Measurements from ENCODE around the gene NAV2. TPM values are rescaled to one million over a fixed set of nuclear protein-coding genes. Genes with fewer than 3 reads are reported as not detected.

NAV2 gene
- total RNA-seq, 1 experiment from 2014 or later: 46.3 TPM

DNA sequence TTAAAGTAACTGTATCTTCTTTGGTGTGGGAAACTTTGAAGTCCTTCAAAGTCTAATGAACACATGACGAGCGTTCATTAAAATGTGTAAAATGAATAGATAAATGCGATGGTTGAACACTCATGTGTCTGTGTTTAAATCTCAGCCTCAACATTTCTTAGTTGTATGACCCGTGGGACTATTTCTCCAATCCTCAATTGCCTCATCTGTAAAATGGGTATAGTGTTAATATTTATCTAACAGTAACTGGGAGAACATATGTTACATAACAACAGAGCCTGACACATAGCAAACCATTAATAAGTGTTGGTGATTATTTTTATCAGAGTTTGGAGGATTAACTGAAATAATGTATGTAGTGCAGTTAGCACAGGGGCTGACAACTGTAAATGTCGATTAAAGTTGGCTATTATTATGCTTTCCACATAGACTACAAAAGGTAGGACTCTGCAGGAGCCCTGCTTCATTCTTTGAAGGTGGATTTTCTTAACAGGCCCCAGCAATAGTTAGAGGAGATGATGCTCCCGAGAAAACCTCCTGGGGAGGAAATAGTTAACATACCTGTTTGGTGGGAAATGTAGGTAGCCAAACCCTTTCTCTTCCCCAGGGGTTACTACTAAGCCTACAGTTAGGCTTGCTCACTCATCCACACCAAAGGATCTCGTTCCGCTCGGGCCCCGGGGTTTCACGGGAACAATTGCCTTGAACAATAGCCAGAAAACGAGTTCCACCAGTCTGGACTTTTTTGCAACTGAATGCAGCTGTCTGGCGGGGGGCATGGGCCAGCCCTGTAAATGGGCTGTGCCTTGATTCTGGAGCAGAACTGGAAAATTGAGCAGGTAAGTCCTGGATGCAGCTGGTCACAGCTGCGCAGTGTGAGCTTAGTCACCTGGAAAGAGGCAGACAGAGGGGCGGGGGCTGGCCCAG lies 314.3 kb downstream of the NAV2 start:
- no peak overlapping the region for H2AK5ac ChIP-seq (ENCODE audit: insufficient read length, low read length)
- H4K91ac ChIP-seq (ENCODE audit: insufficient read length, low read depth, low read length): no peak overlapping the region
- H2BK15ac ChIP-seq (ENCODE audit: low read depth, low read length): no peak overlapping the region
- H4K5ac ChIP-seq (ENCODE audit: insufficient read length, low read depth, low read length): no peak overlapping the region
- no peak for TF ChIP-seq CTCF (conservative IDR thresholded peaks at IDR 0.05)
- H3K56ac ChIP-seq (ENCODE audit: insufficient read length, low read depth, low read length): no peak overlapping the region
- no peak overlapping the region for H3T11ph ChIP-seq (ENCODE audit: low read length)
- peaks cover 76 to 77% of the 10 kb centered on the region in 2 experiments for H3K4me1 Mint-ChIP-seq
- no peak overlapping the region for H2BK5ac ChIP-seq (ENCODE audit: insufficient read length, low read length)
- no peak overlapping the region for H2BK12ac ChIP-seq (ENCODE audit: insufficient read length, low read depth, low read length)
- no peaks in the 10 kb centered on the region for H3K27me3 ChIP-seq (ENCODE audit: insufficient read depth, low read length)
- no peak overlapping the region for H3K18ac ChIP-seq (ENCODE audit: insufficient read length, low read depth, low read length)
- no peak overlapping the region for H2BK20ac ChIP-seq (ENCODE audit: low read depth, low read length, poor library complexity, severe bottlenecking)
- no peak overlapping the region for H2BK120ac ChIP-seq (ENCODE audit: low read depth, low read length, poor library complexity, severe bottlenecking)
- H2AFZ ChIP-seq (ENCODE audit: low read length): no peak overlapping the region
- H3K27ac Mint-ChIP-seq: peak overlapping the region; percentile 35 to 96 (median 95); a peak in 6 of 7 replicates
- no peaks in the 10 kb centered on the region; a peak in 1 of 5 replicates for H3K9me3 Mint-ChIP-seq
- peak overlapping the region; percentile 26 for H3K4me2 ChIP-seq (ENCODE audit: insufficient read depth, insufficient read length, low read length)
- peaks cover 11% of the 10 kb centered on the region; the same call in 1 of the 2 replicates for H3K79me2 ChIP-seq (ENCODE audit: insufficient read depth, low read length)
- no peak overlapping the region for H3K23ac ChIP-seq (ENCODE audit: insufficient read length, low read depth, low read length)
- H3K36me3 Mint-ChIP-seq (ENCODE audit: insufficient read depth in 1 of 3, low read depth in 3 of 3): no peaks in the 10 kb centered on the region; a peak in 2 of 7 replicates
- H4K8ac ChIP-seq (replicated peaks; ENCODE audit: insufficient read length, low read depth, low read length): no peak overlapping the region
- no peaks in the 10 kb centered on the region for H4K20me1 ChIP-seq (ENCODE audit: control insufficient read depth, insufficient read depth, insufficient read length)
- peaks cover 51% of the 10 kb centered on the region for H3K4me1 ChIP-seq (ENCODE audit: insufficient read depth, low read length)
- H3K14ac ChIP-seq (ENCODE audit: insufficient read depth, low read length): no peak overlapping the region
- no peak overlapping the region for H3K9ac ChIP-seq (ENCODE audit: extremely low read depth, insufficient read length, low read length)
- H3K9me3 ChIP-seq (ENCODE audit: control insufficient read depth, low read depth, low read length): no peaks in the 10 kb centered on the region
- peaks cover 39% of the 10 kb centered on the region for H3K27me3 Mint-ChIP-seq (ENCODE audit: low read depth)
- H3K23me2 ChIP-seq (ENCODE audit: insufficient read length, low read depth, low read length, poor library complexity, severe bottlenecking): peaks cover 11% of the 10 kb centered on the region
- DNase-seq: peak; percentile 98
- peak overlapping the region; percentile 44 to 66; a peak in 4 of 5 replicates for H3K4me3 Mint-ChIP-seq
- H3K4ac ChIP-seq (ENCODE audit: low read depth, low read length): no peak overlapping the region
- no CpG with 5 or more reads among the region's 15 CpGs for WGBS (ENCODE audit: extremely low coverage, insufficient read length, low lambda C conversion rate)
- no peaks in the 10 kb centered on the region for H3K79me1 ChIP-seq (ENCODE audit: insufficient read depth, low read depth, low read length, poor library complexity, severe bottlenecking)
- H3K27ac ChIP-seq (ENCODE audit: insufficient read length, low read depth, low read length): no peak overlapping the region
